Cardiac fibroblast (primary cell): ENCODE data around the gene CACNG3.
"Not testable (repeated sequence)": the region's sequence is repeated elsewhere in the genome, so short reads cannot be mapped to it uniquely, and the experiment has no call there.

Experiments used
- DNase-seq, 2 donors: peaks; one replicate each; pipeline versions ENCODE4 v3.0.0 to v3.0.0-alpha.2; 2010; ENCODE audit warnings: low read depth in 2 of 2
- H3K4me3 ChIP-seq, 2 donors: replicated peaks in 1 of 2; 1 replicate in 1 of 2; 2 replicates in 1 of 2; pipeline ENCODE4 v1.5.1; 2011; ENCODE audit warnings: low read depth in 2 of 2, low read length in 2 of 2, mild to moderate bottlenecking in 2 of 2, moderate library complexity in 1 of 2
- TF ChIP-seq, protein P1 (sequence below): IDR thresholded peaks from one replicate; pipeline ENCODE4 v1.5.1; 2011; ENCODE audit warnings: low read depth, mild to moderate bottlenecking, low read length, inconsistent platforms

CACNG3 gene

GRCh38 chr16:24218299-24218698 lies 37.8 kb upstream of the CACNG3 start:
- DNase-seq: no peak
- TF ChIP-seq, protein P1, sequence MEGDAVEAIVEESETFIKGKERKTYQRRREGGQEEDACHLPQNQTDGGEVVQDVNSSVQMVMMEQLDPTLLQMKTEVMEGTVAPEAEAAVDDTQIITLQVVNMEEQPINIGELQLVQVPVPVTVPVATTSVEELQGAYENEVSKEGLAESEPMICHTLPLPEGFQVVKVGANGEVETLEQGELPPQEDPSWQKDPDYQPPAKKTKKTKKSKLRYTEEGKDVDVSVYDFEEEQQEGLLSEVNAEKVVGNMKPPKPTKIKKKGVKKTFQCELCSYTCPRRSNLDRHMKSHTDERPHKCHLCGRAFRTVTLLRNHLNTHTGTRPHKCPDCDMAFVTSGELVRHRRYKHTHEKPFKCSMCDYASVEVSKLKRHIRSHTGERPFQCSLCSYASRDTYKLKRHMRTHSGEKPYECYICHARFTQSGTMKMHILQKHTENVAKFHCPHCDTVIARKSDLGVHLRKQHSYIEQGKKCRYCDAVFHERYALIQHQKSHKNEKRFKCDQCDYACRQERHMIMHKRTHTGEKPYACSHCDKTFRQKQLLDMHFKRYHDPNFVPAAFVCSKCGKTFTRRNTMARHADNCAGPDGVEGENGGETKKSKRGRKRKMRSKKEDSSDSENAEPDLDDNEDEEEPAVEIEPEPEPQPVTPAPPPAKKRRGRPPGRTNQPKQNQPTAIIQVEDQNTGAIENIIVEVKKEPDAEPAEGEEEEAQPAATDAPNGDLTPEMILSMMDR: no peak
- H3K4me3 ChIP-seq: no peak overlapping the region

- DNase-seq: no peak
- TF ChIP-seq, protein P1: no peak
- no peak overlapping the region for H3K4me3 ChIP-seq
Observed at GRCh38 chr16:24221219-24221618, 34.9 kb upstream of the CACNG3 start.

GRCh38 chr16:24228514-24228913 lies 27.6 kb upstream of the CACNG3 start:
- no peak for DNase-seq
- H3K4me3 ChIP-seq: no peak overlapping the region
- TF ChIP-seq, protein P1: no peak

GRCh38 chr16:24232936-24233335 lies 23.2 kb upstream of the CACNG3 start:
- TF ChIP-seq, protein P1: no peak
- DNase-seq: no peak
- no peak overlapping the region for H3K4me3 ChIP-seq

DNA sequence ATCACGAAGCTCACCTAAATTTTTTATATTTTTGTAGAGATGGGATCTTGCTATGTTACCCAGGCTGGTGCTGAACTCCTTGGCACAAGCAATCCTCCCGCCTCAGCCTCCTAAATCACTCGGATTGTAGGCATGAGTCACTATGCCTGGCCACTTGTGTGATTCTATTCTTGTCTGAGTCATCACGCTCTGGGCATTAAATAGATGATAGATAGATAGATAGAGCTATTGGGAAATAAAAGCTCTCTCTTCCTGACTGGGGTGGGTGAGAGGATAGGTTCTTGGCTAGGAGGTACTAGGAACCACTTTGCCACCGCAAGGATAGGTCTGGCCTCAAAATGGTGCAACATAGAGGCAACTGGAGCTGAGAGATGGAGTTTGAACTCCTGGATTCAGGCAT lies 21.4 kb upstream of the CACNG3 start:
- TF ChIP-seq, protein P1: no peak
- DNase-seq: no peak
- H3K4me3 ChIP-seq: no peak overlapping the region

DNA sequence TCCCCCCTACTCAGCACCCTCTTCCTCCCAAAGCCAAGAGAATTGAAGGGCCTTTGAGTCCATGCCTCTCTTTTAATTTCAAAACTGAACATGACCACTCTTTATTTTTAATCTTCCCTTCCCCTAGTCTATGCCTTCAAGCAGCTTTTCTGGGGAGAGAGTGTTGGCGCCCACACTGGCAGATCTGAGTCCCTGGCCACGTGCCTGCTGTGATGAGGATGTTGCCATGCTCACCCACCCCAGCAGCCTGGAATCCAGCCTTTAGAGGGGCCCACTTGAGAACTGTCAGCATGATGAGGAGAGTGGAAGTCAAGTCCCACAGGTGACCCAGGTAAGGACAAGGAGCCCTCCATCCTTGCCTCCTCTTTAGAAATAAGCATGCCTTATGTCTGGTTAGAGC lies 20.3 kb upstream of the CACNG3 start:
- TF ChIP-seq, protein P1: no peak
- no peak overlapping the region for H3K4me3 ChIP-seq
- DNase-seq: no peak

GRCh38 chr16:24238846-24239245 lies 17.3 kb upstream of the CACNG3 start:
- DNase-seq, H3K4me3 ChIP-seq: not testable (repeated sequence)
